HFFc6 (cell line): ENCODE measurements around the gene ITFG1. TPM values are rescaled to one million over a fixed set of nuclear protein-coding genes. Genes with fewer than 3 reads are reported as not detected.
A peak's percentile ranks its signal among the peaks of the same experiment; 100 is the strongest.
"Not testable (repeated sequence)": the region's sequence is repeated elsewhere in the genome, so short reads cannot be mapped to it uniquely, and the experiment has no call there.

Experiments
- DNase-seq: peaks from one replicate; pipeline ENCODE4 v3.0.0-alpha.2; 2018
- H3K27ac Mint-ChIP-seq: 2 replicates; pipeline ENCODE4 v1.8.0; 2020; ENCODE audit warnings: mild to moderate bottlenecking, mixed read lengths
- H3K27me3 Mint-ChIP-seq: 2 replicates; pipeline ENCODE4 v1.8.0; 2021; ENCODE audit warnings: mild to moderate bottlenecking, moderate library complexity, mixed read lengths; ENCODE audit not compliant: insufficient read depth
- H3K36me3 Mint-ChIP-seq: 2 replicates; pipeline ENCODE4 v1.8.0; 2021; ENCODE audit warnings: low read depth, mixed read lengths
- H3K4me1 Mint-ChIP-seq: 2 replicates; pipeline ENCODE4 v1.8.0; 2020; ENCODE audit warnings: low read depth, mixed read lengths
- H3K4me3 Mint-ChIP-seq: 2 replicates; pipeline ENCODE4 v1.8.0; 2020; ENCODE audit warnings: mild to moderate bottlenecking, moderate library complexity, mixed read lengths
- H3K9me3 Mint-ChIP-seq: 2 replicates; pipeline ENCODE4 v1.8.0; 2020; ENCODE audit warnings: mild to moderate bottlenecking, mixed read lengths
- CTCF ChIP-seq: fragments of 200-600 bp; sonication (generic); IDR thresholded peaks from 2 replicates; pipeline ENCODE4 v1.5.0; 2021; ENCODE audit warnings: antibody characterized with exemption, mild to moderate bottlenecking
- total RNA-seq, 6 experiments: library from RNA; stranded (reverse); fragmentation: NEBNext Ultra II Directional; extraction: Animal tissue kit (Norgen Biotek cat#: 25700); gene quantifications; 2 replicates in 1 of 6; 3 replicates in 5 of 6; pipeline ENCODE4 v1.2.3, GENCODE V29; 2021

The ITFG1 gene
- total RNA-seq, 6 experiments from 2014 or later, result 65.4 to 96.9 (median 79.4) TPM

- H3K4me1 Mint-ChIP-seq, result peaks cover 33% of the 10 kb centered on the region
- DNase-seq, result peak; percentile 18
- peaks cover 3% of the 10 kb centered on the region; the same call in 1 of the 2 replicates for H3K27me3 Mint-ChIP-seq
- peak overlapping the region; percentile 3; the same call in 1 of the 2 replicates for H3K27ac Mint-ChIP-seq
- peak overlapping the region; percentile 90 for H3K4me3 Mint-ChIP-seq
- no peaks in the 10 kb centered on the region for H3K9me3 Mint-ChIP-seq
- H3K36me3 Mint-ChIP-seq, result no peaks in the 10 kb centered on the region; the same call in 1 of the 2 replicates
- peak; percentile 88 for TF ChIP-seq CTCF
Measured at GRCh38 chr16:47142821-47143676, 317.8 kb downstream of the ITFG1 start.

GRCh38 chr16:47142486-47142820, 318.4 kb downstream of the ITFG1 start:
- H3K4me1 Mint-ChIP-seq, result peaks cover 39% of the 10 kb centered on the region
- H3K4me3 Mint-ChIP-seq, result peak overlapping the region; percentile 90
- no peak for TF ChIP-seq CTCF
- H3K27ac Mint-ChIP-seq, result peak overlapping the region; percentile 3; the same call in 1 of the 2 replicates
- no peaks in the 10 kb centered on the region; the same call in 1 of the 2 replicates for H3K36me3 Mint-ChIP-seq
- DNase-seq, result peak; percentile 10
- no peaks in the 10 kb centered on the region for H3K9me3 Mint-ChIP-seq
- peaks cover 3% of the 10 kb centered on the region; the same call in 1 of the 2 replicates for H3K27me3 Mint-ChIP-seq

GRCh38 chr16:47141773-47142485, 318.9 kb downstream of the ITFG1 start:
- peak; percentile 91 for TF ChIP-seq CTCF
- peak; percentile 79 for DNase-seq
- H3K4me3 Mint-ChIP-seq, result peak overlapping the region; percentile 90

GRCh38 chr16:47140686-47141085, 320.2 kb downstream of the ITFG1 start:
- no peaks in the 10 kb centered on the region; the same call in 1 of the 2 replicates for H3K36me3 Mint-ChIP-seq
- H3K9me3 Mint-ChIP-seq, result no peaks in the 10 kb centered on the region
- H3K4me1 Mint-ChIP-seq, result peaks cover 47% of the 10 kb centered on the region
- H3K27me3 Mint-ChIP-seq, result peaks cover 3% of the 10 kb centered on the region; the same call in 1 of the 2 replicates
- no peak for DNase-seq
- TF ChIP-seq CTCF, result no peak
- no peak overlapping the region for H3K4me3 Mint-ChIP-seq
- no peak overlapping the region for H3K27ac Mint-ChIP-seq

More at GRCh38 chr16:47141773-47142485, 318.9 kb downstream of the ITFG1 start:
- H3K4me1 Mint-ChIP-seq, result peaks cover 41% of the 10 kb centered on the region
- no peaks in the 10 kb centered on the region for H3K9me3 Mint-ChIP-seq
- no peaks in the 10 kb centered on the region; the same call in 1 of the 2 replicates for H3K36me3 Mint-ChIP-seq
- peak overlapping the region; percentile 3; the same call in 1 of the 2 replicates for H3K27ac Mint-ChIP-seq
- peaks cover 3% of the 10 kb centered on the region; the same call in 1 of the 2 replicates for H3K27me3 Mint-ChIP-seq

GRCh38 chr16:47139561-47140185, 321.2 kb downstream of the ITFG1 start:
- Mint-ChIP-seq H3K4me1 (peaks cover 47% of the 10 kb centered on the region), H3K27ac (no peak overlapping the region)

GRCh38 chr16:47137925-47138324, 322.9 kb downstream of the ITFG1 start:
- H3K27ac Mint-ChIP-seq, H3K27me3 Mint-ChIP-seq, H3K4me3 Mint-ChIP-seq, DNase-seq, H3K36me3 Mint-ChIP-seq, H3K9me3 Mint-ChIP-seq: not testable (repeated sequence)
- peaks cover 47% of the 10 kb centered on the region for H3K4me1 Mint-ChIP-seq

More at GRCh38 chr16:47139561-47140185, 321.2 kb downstream of the ITFG1 start:
- H3K4me3 Mint-ChIP-seq, result no peak overlapping the region
- no peaks in the 10 kb centered on the region; the same call in 1 of the 2 replicates for H3K27me3 Mint-ChIP-seq
- no peaks in the 10 kb centered on the region for H3K9me3 Mint-ChIP-seq
- H3K36me3 Mint-ChIP-seq, result no peaks in the 10 kb centered on the region; the same call in 1 of the 2 replicates
- no peak for DNase-seq
- TF ChIP-seq CTCF, result no peak
